Endometrial microvascular endothelial cells (primary cell): ENCODE measurements around the gene FILIP1. TPM values are rescaled to one million over a fixed set of nuclear protein-coding genes. Genes with fewer than 3 reads are reported as not detected.

Source experiments
- in situ Hi-C: cut with HindIII; loops from 2 replicates; pipeline ENCODE4 v1.10.0; 2017; ENCODE audit warnings: low sequenced_read_pairs, low pct_unique_long_range_greater_than_20kb; ENCODE audit errors: inconsistent ontology term
- total RNA-seq: library from RNA; depleted of rRNA; stranded (reverse); fragments of >200 nt; gene quantifications from one replicate; pipeline ENCODE4 v1.2.3, GENCODE V29; 2015; ENCODE audit errors: inconsistent ontology term

Gene FILIP1
- total RNA-seq, 1 donor from 2014 or later: 0.09 TPM

GRCh38 chr6:75402296-75402695, 91.3 kb downstream of the FILIP1 start:
- in situ Hi-C loops: no loop called here

- in situ Hi-C loops: no loop called here
Measured at GRCh38 chr6:75397656-75398465, 95.7 kb downstream of the FILIP1 start.

GRCh38 chr6:75397171-75397570, 96.4 kb downstream of the FILIP1 start:
- in situ Hi-C loops: no loop called here

DNA sequence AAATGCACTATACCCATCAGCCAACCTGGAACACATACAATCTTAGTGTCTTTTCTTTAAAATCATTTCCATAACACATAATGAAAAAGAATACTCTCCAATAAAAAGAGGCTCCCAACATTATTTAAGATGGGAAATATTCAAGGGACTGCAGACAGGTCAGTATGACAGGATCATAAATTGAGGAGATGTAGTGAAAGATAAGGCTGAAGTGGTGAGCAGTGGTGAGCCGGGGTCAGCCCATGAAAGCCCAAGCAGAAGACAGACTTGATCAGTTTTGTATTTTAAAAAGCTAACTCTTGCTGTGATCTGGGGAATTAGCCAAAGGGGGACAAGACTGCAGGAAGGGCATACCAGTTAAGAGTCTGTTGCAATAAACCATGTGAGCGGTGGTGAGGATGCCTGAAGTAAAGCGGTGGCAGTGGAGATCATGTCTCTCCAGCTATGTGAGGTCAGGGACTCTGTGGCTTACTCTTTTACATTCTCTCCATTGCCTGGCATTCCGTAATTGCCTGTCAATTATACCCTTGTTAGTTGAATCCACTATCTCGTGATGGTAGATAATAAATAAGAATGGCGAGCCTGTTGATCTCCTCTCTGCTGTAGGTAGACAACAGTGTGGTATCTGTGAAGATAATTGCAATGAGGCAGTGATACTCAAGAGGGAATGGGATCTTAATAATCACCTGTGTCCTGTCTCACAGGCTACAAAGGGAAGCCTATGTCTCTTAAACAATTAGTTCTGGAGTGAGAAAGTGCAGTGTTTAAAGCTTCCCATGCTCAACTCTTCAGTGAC, 97.4 kb downstream of the FILIP1 start:
- in situ Hi-C loops: no loop called here

GRCh38 chr6:75393806-75394205, 99.8 kb downstream of the FILIP1 start:
- in situ Hi-C loops: no loop called here

- in situ Hi-C loops: no loop called here
Measured at GRCh38 chr6:75391276-75391675, 102.3 kb downstream of the FILIP1 start.

- in situ Hi-C loops: no loop called here
Measured at GRCh38 chr6:75386050-75386770, 107.4 kb downstream of the FILIP1 start.

DNA sequence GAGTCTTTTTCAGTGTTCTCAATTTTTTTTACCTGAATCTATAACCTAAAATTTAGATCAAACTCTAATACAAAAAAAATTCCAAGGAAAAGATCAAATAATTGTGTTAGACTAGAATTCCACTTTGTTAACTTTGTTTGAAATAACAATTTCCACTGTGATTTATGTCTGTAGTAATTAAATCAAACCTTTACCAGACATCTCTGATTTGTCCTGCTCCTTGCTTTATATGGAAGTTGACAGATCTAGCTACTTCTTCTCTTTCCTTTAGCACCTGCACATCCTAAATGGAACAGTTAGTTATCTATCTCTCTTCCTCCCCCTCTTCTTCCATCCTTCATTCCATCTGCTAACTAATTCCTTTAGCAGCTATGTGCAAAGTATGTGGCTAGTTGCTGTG, 109.5 kb downstream of the FILIP1 start:
- in situ Hi-C loops: no loop called here

DNA sequence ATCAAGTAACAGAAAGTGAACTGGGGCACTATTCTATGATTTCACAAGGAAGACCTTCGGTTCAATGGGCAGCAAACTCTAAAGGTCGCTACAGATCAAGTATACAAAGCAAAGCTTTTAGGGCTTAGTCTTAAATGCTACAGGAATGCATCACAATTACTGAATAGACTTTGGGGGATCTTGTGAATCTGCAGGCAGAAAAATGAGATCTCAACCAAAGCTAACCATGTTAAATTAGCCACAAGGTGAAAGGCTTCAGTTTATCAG, 111.0 kb downstream of the FILIP1 start:
- in situ Hi-C loops: no loop called here

DNA sequence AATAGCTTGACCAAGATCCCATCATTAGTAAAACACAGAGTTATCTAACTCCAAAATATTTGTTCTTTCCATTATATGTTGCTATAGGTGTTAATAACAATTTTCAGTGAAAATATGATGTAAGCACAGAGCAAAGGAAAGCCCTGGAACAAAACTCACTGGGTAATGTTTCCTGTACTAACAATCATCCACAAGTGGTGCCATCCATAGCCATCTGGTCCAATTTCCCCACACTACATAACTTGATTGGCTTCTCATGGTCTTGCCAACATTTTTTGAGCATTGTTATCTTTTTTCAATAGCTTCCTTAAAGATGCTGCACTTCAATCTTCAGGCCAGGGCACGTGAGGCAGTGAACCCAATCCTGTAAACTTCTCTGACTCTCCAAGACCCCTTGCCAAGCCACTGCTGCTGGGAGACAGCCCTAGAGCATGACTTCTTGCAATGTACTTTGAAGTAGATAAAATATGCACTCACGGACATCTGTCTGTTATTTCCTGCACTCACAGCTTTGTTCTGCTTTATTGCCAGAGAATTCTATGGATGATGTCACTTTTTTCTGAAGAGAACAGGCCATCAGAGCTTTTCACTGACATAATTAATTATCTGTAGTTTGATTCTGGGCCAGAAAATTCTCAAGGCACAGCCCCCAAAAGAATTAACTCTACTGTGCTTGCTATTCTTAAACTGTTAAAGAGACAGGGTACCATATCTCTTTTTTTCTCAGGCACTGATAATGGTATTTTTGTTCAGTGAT, 111.5 kb downstream of the FILIP1 start:
- in situ Hi-C loops: no loop called here

DNA sequence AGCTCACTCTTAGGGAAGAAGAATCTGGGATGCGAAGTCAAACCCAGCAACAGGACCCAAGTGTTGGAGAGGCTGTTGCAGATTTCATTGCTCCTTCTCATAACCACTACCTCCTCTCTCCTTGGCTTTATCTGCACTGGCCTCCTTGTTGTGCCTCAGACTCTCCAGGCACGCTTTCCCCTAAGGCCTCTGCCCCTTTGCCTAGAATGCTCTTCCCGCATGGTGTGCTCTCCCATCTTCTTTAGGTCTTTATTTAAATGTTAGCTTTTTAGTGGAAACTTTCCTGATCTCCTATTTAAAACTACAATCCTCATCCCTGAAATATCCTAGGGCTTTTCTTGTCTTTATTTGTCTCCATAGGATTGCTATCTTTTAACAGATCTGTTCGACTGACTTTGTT, 114.1 kb downstream of the FILIP1 start:
- in situ Hi-C loops: no loop called here

GRCh38 chr6:75378101-75378500, 115.5 kb downstream of the FILIP1 start:
- in situ Hi-C loops: no loop called here

DNA sequence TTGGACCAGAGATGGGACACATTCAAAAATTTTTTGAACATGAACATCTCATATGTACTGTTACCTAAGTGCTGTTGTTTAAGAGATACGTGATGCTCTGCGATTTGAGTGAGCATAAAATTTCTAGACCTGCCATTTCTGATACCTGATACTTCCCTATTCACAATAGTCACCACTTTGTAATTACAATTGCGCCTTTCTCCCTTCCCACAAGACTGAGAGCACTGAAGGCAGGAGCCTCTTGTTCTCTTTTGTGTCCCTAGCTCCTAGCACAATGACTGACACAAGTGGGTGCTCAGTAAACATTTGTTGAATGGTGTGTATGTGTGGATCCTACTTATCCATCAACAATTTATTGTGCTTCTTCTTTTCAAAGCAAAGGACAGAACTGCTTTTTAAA, 116.2 kb downstream of the FILIP1 start:
- in situ Hi-C loops: no loop called here

DNA sequence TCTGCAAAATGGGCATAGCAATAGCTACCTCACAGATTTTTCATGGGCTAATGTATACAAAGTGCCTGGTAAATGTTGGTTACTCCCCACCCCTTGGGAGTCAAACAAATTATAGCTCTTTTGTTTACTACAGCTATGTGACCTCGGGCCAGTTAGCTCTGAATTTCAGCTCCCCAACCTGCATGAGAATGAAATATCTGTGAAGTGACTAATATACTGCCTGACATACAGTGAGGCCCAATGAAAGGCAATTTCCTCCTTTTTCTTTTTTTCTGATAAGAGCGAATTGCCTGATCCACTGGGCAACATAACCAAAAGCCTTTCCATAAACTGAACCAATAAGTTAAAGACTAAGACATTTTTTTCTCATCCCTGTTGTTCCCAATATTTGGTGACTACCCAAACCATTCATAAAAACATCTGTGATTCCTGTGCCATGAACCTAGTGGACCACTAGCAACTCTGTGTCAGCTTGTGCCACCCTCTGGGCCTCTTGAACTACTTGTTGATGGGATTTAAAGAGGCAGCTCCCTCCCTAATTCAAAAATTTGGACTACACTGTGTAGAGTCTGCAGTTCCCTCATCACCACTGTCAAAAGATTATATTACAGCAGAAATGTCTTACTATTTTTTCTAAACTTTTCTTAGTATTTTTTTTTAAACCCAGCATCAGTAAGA, 117.1 kb downstream of the FILIP1 start:
- in situ Hi-C loops: no loop called here

- in situ Hi-C loops: no loop called here
Measured at GRCh38 chr6:75374961-75375400, 118.6 kb downstream of the FILIP1 start.

DNA sequence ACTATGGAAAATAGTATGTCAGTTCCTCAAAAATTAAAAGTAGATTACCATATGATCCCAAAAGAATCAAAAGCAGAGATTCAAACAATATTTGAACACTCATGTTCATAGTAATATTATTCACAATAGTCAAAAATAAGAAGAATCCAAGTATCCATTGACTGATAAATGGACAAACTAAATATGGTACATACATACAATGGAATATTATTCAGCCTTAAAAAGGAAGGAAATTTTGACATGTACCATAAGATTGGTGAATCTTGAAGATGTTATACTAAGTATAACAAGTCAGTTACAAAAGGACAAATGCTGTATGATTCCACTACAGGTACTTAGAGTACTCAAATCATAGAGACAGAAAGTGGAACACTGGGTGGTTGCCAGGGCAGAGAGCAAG, 120.7 kb downstream of the FILIP1 start:
- in situ Hi-C loops: no loop called here

- in situ Hi-C loops: no loop called here
Measured at GRCh38 chr6:75370011-75370410, 123.6 kb downstream of the FILIP1 start.

- in situ Hi-C loops: no loop called here
Measured at GRCh38 chr6:75368864-75369402, 124.7 kb downstream of the FILIP1 start.
